ENCODE measurements around the gene PTPRN.

DNA sequence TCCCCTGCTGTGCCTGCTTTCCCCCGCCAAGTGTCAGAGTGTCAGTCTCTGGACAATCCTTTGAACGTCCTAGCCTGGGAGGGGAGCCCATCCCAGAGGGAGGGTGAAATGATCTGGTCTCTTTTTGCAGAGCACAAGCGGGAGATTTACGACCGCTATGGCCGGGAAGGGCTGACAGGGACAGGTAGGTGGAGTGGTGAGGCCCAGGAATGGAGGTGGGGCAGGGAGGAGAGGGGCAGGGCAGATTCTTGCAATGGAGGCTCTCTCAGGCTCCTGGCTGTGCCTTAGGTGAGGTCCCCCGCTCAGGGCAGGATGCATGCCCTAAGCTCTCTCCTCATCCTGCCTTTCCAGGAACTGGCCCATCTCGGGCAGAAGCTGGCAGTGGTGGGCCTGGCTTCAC is 27.6 kb downstream of the PTPRN start:
- TF ChIP-seq POLR2A (IDR thresholded peaks at IDR 0.05; ENCODE audit: borderline replicate concordance, extremely low read depth, insufficient read depth, insufficient read length) (no peak), RAD21 (IDR thresholded peaks at IDR 0.05; ENCODE audit: low read depth) (no peak), ELF1 (IDR thresholded peaks at IDR 0.05; ENCODE audit: borderline replicate concordance, low read depth) (no peak), ZFX (IDR thresholded peaks at IDR 0.05) (no peak), CEBPB (IDR thresholded peaks at IDR 0.05; ENCODE audit: low read depth) (no peak), POLR2AphosphoS5 (IDR thresholded peaks at IDR 0.05; ENCODE audit: low read depth, low read length) (no peak), EZH2 (IDR thresholded peaks at IDR 0.05) (no peak), REST (IDR thresholded peaks at IDR 0.05; ENCODE audit: low read depth) (no peak)
- TF ChIP-seq, protein P1, sequence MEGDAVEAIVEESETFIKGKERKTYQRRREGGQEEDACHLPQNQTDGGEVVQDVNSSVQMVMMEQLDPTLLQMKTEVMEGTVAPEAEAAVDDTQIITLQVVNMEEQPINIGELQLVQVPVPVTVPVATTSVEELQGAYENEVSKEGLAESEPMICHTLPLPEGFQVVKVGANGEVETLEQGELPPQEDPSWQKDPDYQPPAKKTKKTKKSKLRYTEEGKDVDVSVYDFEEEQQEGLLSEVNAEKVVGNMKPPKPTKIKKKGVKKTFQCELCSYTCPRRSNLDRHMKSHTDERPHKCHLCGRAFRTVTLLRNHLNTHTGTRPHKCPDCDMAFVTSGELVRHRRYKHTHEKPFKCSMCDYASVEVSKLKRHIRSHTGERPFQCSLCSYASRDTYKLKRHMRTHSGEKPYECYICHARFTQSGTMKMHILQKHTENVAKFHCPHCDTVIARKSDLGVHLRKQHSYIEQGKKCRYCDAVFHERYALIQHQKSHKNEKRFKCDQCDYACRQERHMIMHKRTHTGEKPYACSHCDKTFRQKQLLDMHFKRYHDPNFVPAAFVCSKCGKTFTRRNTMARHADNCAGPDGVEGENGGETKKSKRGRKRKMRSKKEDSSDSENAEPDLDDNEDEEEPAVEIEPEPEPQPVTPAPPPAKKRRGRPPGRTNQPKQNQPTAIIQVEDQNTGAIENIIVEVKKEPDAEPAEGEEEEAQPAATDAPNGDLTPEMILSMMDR (IDR thresholded peaks at IDR 0.05 in 2 of 3, conservative IDR thresholded peaks at IDR 0.05 in 1 of 3; ENCODE audit: borderline replicate concordance in 1 of 3, insufficient read depth in 1 of 3, low read depth in 2 of 3, low read length in 2 of 3), result no peak

Data from HCT116 (cell line).